Ascending aorta (tissue), 2 donors: ENCODE data around the gene TPD52L3. TPM values are rescaled to one million over a fixed set of nuclear protein-coding genes. Genes with fewer than 3 reads are reported as not detected.

Source experiments
- DNase-seq, 2 donors: peaks; one replicate each; pipeline ENCODE4 v3.0.0-alpha.2; 2019; ENCODE audit warnings: low spot score in 2 of 2
- H3K27ac ChIP-seq, 2 donors: fragments of 200-600 bp; sonication (generic); one replicate each; pipeline ENCODE4 v1.5.1; 2016 to 2017; ENCODE audit warnings: mild to moderate bottlenecking in 1 of 2
- H3K27me3 ChIP-seq: fragments of 200-600 bp; sonication (generic); one replicate; pipeline ENCODE4 v1.5.1; 2017
- H3K36me3 ChIP-seq, 2 donors: fragments of 200-600 bp; sonication (generic); one replicate each; pipeline ENCODE4 v1.5.1; 2016
- H3K4me1 ChIP-seq, 2 donors: fragments of 200-600 bp; sonication (generic); one replicate each; pipeline ENCODE4 v1.5.1; 2016 to 2017; ENCODE audit warnings: mild to moderate bottlenecking in 1 of 2
- H3K4me3 ChIP-seq, 2 donors: fragments of 200-600 bp; sonication (generic); one replicate each; pipeline ENCODE4 v1.5.1; 2016 to 2017; ENCODE audit warnings: mild to moderate bottlenecking in 1 of 2
- H3K9me3 ChIP-seq, 2 donors: fragments of 200-600 bp; sonication (generic); one replicate each; pipeline ENCODE4 v1.5.1; 2016
- intact Hi-C: fragments of 100-400 bp; cut with DNase I; formaldehyde crosslinking; loops from one replicate; pipeline ENCODE4 v1.15.1; 2023
- total RNA-seq: library from RNA; depleted of rRNA; stranded (reverse); fragments of >200 nt; gene quantifications from one replicate; pipeline ENCODE4 v1.1.0, GENCODE V29; 2016
- TF ChIP-seq, protein P1 (sequence below), 3 experiments: fragments of 200-600 bp in 2 of 3; fragments of 450-650 bp in 1 of 3; sonication (generic) in 2 of 3; IDR thresholded peaks; one replicate each; pipeline ENCODE4 v1.5.1; 2016 to 2019; ENCODE audit warnings: antibody characterized with exemption in 3 of 3, mild to moderate bottlenecking in 1 of 3, moderate library complexity in 1 of 3

TPD52L3 gene
- total RNA-seq, 1 donor from 2014 or later: not detected

DNA sequence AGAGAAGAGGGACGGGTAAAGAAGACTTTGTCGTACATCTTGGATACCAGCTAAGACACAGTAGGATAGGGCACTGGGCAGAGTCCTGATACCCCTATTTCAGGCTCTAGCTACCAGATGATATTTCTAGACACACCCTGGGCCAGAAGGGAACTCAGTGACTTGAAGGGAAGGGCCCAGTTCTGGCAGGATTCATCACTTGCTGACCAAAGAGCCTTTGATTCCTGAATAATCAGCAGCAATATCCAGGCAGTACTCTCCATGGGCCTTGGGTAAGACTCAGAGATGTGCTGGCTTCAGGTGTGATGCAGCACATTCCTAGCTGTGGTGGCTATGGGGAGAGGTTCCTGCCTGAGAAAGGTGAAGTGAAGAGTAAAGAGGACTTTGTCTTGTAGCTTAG, 40.7 kb downstream of the TPD52L3 start:
- Histone ChIP-seq H3K4me1 (no peaks in the 10 kb centered on the region), H3K27ac (no peak overlapping the region), H3K4me3 (no peak overlapping the region), H3K27me3 (no peaks in the 10 kb centered on the region), H3K9me3 (no peaks in the 10 kb centered on the region), H3K36me3 (no peaks in the 10 kb centered on the region)
- intact Hi-C loops: loop anchor here (5.0 kb wide), 1 partner anchor 108 kb away; no protein-coding TSS in a partner anchor
- no peak for DNase-seq
- TF ChIP-seq, protein P1, sequence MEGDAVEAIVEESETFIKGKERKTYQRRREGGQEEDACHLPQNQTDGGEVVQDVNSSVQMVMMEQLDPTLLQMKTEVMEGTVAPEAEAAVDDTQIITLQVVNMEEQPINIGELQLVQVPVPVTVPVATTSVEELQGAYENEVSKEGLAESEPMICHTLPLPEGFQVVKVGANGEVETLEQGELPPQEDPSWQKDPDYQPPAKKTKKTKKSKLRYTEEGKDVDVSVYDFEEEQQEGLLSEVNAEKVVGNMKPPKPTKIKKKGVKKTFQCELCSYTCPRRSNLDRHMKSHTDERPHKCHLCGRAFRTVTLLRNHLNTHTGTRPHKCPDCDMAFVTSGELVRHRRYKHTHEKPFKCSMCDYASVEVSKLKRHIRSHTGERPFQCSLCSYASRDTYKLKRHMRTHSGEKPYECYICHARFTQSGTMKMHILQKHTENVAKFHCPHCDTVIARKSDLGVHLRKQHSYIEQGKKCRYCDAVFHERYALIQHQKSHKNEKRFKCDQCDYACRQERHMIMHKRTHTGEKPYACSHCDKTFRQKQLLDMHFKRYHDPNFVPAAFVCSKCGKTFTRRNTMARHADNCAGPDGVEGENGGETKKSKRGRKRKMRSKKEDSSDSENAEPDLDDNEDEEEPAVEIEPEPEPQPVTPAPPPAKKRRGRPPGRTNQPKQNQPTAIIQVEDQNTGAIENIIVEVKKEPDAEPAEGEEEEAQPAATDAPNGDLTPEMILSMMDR (IDR thresholded peaks at IDR 0.05): no peak

Other genes with a start within 250 kb of the TPD52L3 start
- gene IL33, start 112.6 kb upstream of the TPD52L3 start, total RNA-seq: 38.0 TPM
- 22.8 TPM for gene UHRF2, start 84.8 kb downstream of the TPD52L3 start, total RNA-seq